Esophagus muscularis mucosa (tissue), 4 donors: ENCODE data around the gene EBI3. TPM values are rescaled to one million over a fixed set of nuclear protein-coding genes. Genes with fewer than 3 reads are reported as not detected.

Experiments
- DNase-seq: peaks from one replicate; pipeline ENCODE4 v3.0.0-alpha.2; 2017; ENCODE audit errors: extremely low spot score
- H3K27ac ChIP-seq, 4 donors: fragments of 200-600 bp; sonication (generic); replicated peaks in 1 of 4; 1 replicate in 3 of 4; 2 replicates in 1 of 4; pipeline ENCODE4 v1.5.1; 2016 to 2019; ENCODE audit warnings: mild to moderate bottlenecking in 1 of 4
- H3K27me3 ChIP-seq, 4 donors: fragments of 200-600 bp; sonication (generic); one replicate each; pipeline versions ENCODE4 v1.5.1 to v1.6.0; 2016 to 2019
- H3K36me3 ChIP-seq, 4 donors: fragments of 200-600 bp; sonication (generic); one replicate each; pipeline ENCODE4 v1.5.1; 2016 to 2019
- H3K4me1 ChIP-seq, 4 donors: fragments of 200-600 bp; sonication (generic); one replicate each; pipeline ENCODE4 v1.5.1; 2016 to 2019
- H3K4me3 ChIP-seq, 4 donors: fragments of 200-600 bp; sonication (generic); 1 replicate in 2 of 4; 2 replicates in 2 of 4; pipeline ENCODE4 v1.5.1; 2016 to 2019; ENCODE audit warnings: mild to moderate bottlenecking in 4 of 4, moderate library complexity in 1 of 4
- H3K9me3 ChIP-seq, 4 donors: fragments of 200-600 bp; sonication (generic); 1 replicate in 3 of 4; 2 replicates in 1 of 4; pipeline ENCODE4 v1.5.1; 2016 to 2019
- EP300 ChIP-seq: sonication (generic); formaldehyde crosslinking; IDR thresholded peaks from one replicate; pipeline ENCODE4 v1.6.1; 2017; ENCODE audit warnings: antibody characterized with exemption
- POLR2A ChIP-seq: fragments of 450-650 bp; IDR thresholded peaks from one replicate; pipeline ENCODE4 v1.6.1; 2017; ENCODE audit warnings: antibody characterized with exemption, moderate library complexity, mild to moderate bottlenecking, low read depth
- POLR2AphosphoS5 ChIP-seq, 2 donors: sonication (generic); formaldehyde crosslinking; IDR thresholded peaks; one replicate each; pipeline ENCODE4 v1.6.1; 2017; ENCODE audit warnings: antibody characterized with exemption in 2 of 2
- WGBS: methylation state at CpG from one replicate; pipeline ENCODE4 v1.1.5; 2018; 5-methylcytosine and 5-hydroxymethylcytosine counted together
- intact Hi-C: fragments of 100-400 bp; cut with DNase I; formaldehyde crosslinking; loops from one replicate; pipeline ENCODE4 v1.15.1; 2023
- total RNA-seq, 4 donors: library from RNA; depleted of rRNA; stranded (reverse); fragments of >200 nt; gene quantifications; one replicate each; pipeline versions ENCODE4 v1.1.0 to v1.2.1, GENCODE V29; 2016
- TF ChIP-seq, protein P1 (sequence below), 3 experiments: fragments of 200-600 bp in 2 of 3; fragments of 450-650 bp in 1 of 3; sonication (generic) in 2 of 3; IDR thresholded peaks; one replicate each; pipeline ENCODE4 v1.5.1; 2017 to 2019; ENCODE audit warnings: antibody characterized with exemption in 3 of 3, mild to moderate bottlenecking in 2 of 3, moderate library complexity in 1 of 3

EBI3 gene
- total RNA-seq, 4 donors from 2014 or later: 1.1 to 6.6 (median 1.9) TPM

GRCh38 chr19:4277191-4277696, 47.9 kb downstream of the EBI3 start:
- intact Hi-C loops: no loop called here
- TF ChIP-seq POLR2AphosphoS5 (IDR thresholded peaks at IDR 0.05) (no peak), POLR2A (no peak), EP300 (no peak)
- H3K4me3 ChIP-seq: no peak overlapping the region
- H3K27ac ChIP-seq: no peak overlapping the region
- no peak for DNase-seq
- H3K9me3 ChIP-seq: no peaks in the 10 kb centered on the region
- peaks cover 0 to 5% (median 0%) of the 10 kb centered on the region in 4 donors for H3K36me3 ChIP-seq
- H3K4me1 ChIP-seq: peaks cover 13 to 19% (median 15%) of the 10 kb centered on the region in 4 donors
- H3K27me3 ChIP-seq: peaks cover 4 to 53% (median 29%) of the 10 kb centered on the region in 4 donors
- 45% methylated on average over 15 of the region's 16 CpGs for WGBS

DNA sequence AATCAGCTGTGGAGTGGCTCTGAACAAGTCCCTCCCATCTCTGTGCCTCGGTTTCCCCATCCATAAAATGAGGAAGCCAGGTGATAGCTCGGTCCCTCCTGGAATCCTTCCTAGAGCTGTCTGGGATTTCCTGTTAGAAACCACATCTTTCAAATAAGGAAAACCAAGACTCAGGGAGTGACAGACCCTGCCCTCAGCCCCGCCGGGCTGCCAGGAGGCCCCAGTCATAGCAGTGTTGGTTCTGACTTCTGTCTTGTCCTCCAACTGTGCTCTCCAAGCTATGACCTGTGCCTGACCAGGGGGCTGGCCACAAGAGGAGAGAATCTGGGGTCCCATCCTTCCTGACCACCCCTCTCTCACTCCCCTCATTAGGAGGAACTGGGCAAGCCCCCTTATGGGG, 48.7 kb downstream of the EBI3 start:
- no peaks in the 10 kb centered on the region for H3K36me3 ChIP-seq
- peaks cover 13 to 19% (median 15%) of the 10 kb centered on the region in 4 donors for H3K4me1 ChIP-seq
- H3K27ac ChIP-seq: no peak overlapping the region
- peaks cover 4 to 61% (median 29%) of the 10 kb centered on the region in 4 donors for H3K27me3 ChIP-seq
- WGBS: 40% methylated on average over 4 of the region's 4 CpGs
- no peak overlapping the region for H3K4me3 ChIP-seq
- no peak for DNase-seq
- intact Hi-C loops: no loop called here
- TF ChIP-seq, protein P1, sequence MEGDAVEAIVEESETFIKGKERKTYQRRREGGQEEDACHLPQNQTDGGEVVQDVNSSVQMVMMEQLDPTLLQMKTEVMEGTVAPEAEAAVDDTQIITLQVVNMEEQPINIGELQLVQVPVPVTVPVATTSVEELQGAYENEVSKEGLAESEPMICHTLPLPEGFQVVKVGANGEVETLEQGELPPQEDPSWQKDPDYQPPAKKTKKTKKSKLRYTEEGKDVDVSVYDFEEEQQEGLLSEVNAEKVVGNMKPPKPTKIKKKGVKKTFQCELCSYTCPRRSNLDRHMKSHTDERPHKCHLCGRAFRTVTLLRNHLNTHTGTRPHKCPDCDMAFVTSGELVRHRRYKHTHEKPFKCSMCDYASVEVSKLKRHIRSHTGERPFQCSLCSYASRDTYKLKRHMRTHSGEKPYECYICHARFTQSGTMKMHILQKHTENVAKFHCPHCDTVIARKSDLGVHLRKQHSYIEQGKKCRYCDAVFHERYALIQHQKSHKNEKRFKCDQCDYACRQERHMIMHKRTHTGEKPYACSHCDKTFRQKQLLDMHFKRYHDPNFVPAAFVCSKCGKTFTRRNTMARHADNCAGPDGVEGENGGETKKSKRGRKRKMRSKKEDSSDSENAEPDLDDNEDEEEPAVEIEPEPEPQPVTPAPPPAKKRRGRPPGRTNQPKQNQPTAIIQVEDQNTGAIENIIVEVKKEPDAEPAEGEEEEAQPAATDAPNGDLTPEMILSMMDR (IDR thresholded peaks at IDR 0.05): no peak
- TF ChIP-seq POLR2AphosphoS5 (IDR thresholded peaks at IDR 0.05): no peak
- no peak for TF ChIP-seq POLR2A
- TF ChIP-seq EP300: no peak
- no peaks in the 10 kb centered on the region for H3K9me3 ChIP-seq

DNA sequence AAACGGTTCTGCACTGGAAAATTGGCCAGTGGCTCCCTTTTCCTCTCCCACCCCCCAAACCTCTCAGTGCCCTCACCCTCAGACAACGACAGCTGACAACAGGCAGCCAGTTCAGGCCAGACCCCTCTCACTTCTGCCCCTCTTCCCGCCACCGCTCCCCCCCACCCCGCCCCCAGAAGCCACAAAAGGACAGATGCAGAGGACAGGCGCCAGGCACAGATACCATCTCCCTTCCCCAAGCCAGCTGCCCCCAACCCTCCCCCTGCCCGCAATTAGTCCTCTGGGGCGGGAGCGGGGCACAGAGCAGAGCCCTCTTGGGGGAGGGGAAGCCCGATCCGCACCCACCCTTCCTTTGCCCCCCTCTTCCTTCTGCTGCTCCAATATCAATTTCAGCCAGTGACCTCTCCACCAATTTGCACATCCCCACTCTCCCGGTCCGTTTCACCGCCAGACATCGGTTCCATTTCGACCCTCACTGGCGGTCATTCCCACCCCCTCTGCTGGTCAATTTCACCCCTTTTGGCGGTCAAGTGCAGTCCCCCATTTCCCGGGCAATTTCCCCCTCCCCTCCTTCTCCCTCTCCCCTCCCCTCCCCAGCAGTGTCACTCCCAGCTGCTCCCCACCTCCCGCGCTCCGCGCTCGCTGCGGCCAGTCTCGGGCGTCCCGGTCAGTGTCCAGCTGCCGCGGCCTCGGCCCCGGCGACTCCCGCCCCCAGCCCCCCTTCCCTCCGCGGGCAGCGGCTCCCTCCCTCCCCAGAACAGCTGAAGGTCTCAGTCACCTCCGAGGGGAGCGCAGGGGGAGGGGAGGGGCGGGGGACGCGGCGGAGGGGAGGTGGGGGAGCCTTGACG, 49.3 kb downstream of the EBI3 start, which contains the start of gene SHD:
Gene SHD, plus strand, starts transcription at position 848 of the 848 bp plus-strand sequence. CDS start 798 bp downstream, outside the sequence.
- DNase-seq: no peak
- TF ChIP-seq EP300: no peak
- TF ChIP-seq POLR2A: no peak
- TF ChIP-seq POLR2AphosphoS5 (IDR thresholded peaks at IDR 0.05): no peak
- TF ChIP-seq, protein P1 (IDR thresholded peaks at IDR 0.05): no peak
- Histone ChIP-seq H3K4me3 (peak within 1 kb of the TSS; percentile 27 to 38 (median 34)), H3K4me1 (peaks cover 13 to 19% (median 15%) of the 10 kb centered on the region in 4 donors), H3K9me3 (no peaks in the 10 kb centered on the region), H3K36me3 (no peaks in the 10 kb centered on the region), H3K27ac (no peak within 1 kb of the TSS), H3K27me3 (peaks cover 4 to 67% (median 29%) of the 10 kb centered on the region in 4 donors)
- intact Hi-C loops: no loop called here
- 6% methylated on average over 19 of the region's 44 CpGs for WGBS

DNA sequence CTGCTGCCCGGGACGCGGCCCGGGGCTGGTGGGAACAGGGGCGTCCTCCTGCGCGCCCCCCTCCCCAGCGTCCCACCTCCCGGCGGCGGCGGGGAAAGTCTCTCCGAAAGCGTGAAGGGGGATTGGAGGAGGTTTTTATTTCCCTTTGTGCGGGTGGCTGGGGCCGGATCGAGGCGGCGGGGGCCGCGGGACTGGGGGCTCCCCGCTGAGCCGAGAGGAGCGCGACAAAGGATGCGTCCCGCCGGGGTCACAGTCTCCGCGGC, 49.9 kb downstream of the EBI3 start:
- H3K27ac ChIP-seq: no peak overlapping the region

More for the DNA sequence above, 49.9 kb downstream of the EBI3 start:
- no peak for DNase-seq
- intact Hi-C loops: no loop called here
- peak overlapping the region; percentile 27 to 38 (median 34) for H3K4me3 ChIP-seq
- no peaks in the 10 kb centered on the region for H3K9me3 ChIP-seq
- TF ChIP-seq EP300 (no peak), POLR2A (no peak), POLR2AphosphoS5 (IDR thresholded peaks at IDR 0.05) (no peak)
- TF ChIP-seq, protein P1 (IDR thresholded peaks at IDR 0.05): no peak
- 0% methylated on average over 10 of the region's 30 CpGs for WGBS
- H3K4me1 ChIP-seq: peaks cover 13 to 19% (median 15%) of the 10 kb centered on the region in 4 donors
- peaks cover 4 to 73% (median 29%) of the 10 kb centered on the region in 4 donors for H3K27me3 ChIP-seq
- H3K36me3 ChIP-seq: no peaks in the 10 kb centered on the region
